Ishikawa (cell line): Measurements from ENCODE around the gene ACTR6.

Experiments used
- CEBPB ChIP-seq: IDR thresholded peaks from 2 replicates; pipeline ENCODE4 v1.6.1; 2012
- CREB1 ChIP-seq: IDR thresholded peaks from 2 replicates; pipeline ENCODE4 v1.6.1; 2012; ENCODE audit warnings: low read depth
- EGR1 ChIP-seq: IDR thresholded peaks from 2 replicates; pipeline ENCODE4 v1.6.1; 2012
- EP300 ChIP-seq: IDR thresholded peaks from 2 replicates; pipeline ENCODE4 v1.6.1; 2012; ENCODE audit warnings: borderline replicate concordance
- FOXM1 ChIP-seq: IDR thresholded peaks from 2 replicates; pipeline ENCODE4 v1.6.1; 2012; ENCODE audit warnings: low read depth, borderline replicate concordance
- NFIC ChIP-seq: IDR thresholded peaks from 2 replicates; pipeline ENCODE4 v1.6.1; 2012
- RAD21 ChIP-seq: IDR thresholded peaks from 2 replicates; pipeline ENCODE4 v1.6.1; 2012; ENCODE audit warnings: low read depth
- REST ChIP-seq: IDR thresholded peaks from 2 replicates; pipeline ENCODE4 v1.6.1; 2012; ENCODE audit warnings: low read depth, mild to moderate bottlenecking
- TAF1 ChIP-seq: IDR thresholded peaks from 2 replicates; pipeline ENCODE4 v1.6.1; 2012; ENCODE audit warnings: low read depth, mild to moderate bottlenecking
- TCF12 ChIP-seq: IDR thresholded peaks from 2 replicates; pipeline ENCODE4 v1.6.1; 2012; ENCODE audit warnings: low read depth
- TEAD4 ChIP-seq: IDR thresholded peaks from 2 replicates; pipeline ENCODE4 v1.6.1; 2012
- YY1 ChIP-seq: IDR thresholded peaks from 2 replicates; pipeline ENCODE4 v1.6.1; 2012; ENCODE audit warnings: low read depth
- ZBTB7A ChIP-seq: IDR thresholded peaks from 2 replicates; pipeline ENCODE4 v1.6.1; 2012; ENCODE audit warnings: low read depth
- TF ChIP-seq, protein P1 (sequence below): IDR thresholded peaks from 2 replicates; pipeline ENCODE4 v1.6.1; 2012
- TF ChIP-seq, protein P2 (sequence below): IDR thresholded peaks from 2 replicates; pipeline ENCODE4 v1.6.1; 2012

The ACTR6 gene

DNA sequence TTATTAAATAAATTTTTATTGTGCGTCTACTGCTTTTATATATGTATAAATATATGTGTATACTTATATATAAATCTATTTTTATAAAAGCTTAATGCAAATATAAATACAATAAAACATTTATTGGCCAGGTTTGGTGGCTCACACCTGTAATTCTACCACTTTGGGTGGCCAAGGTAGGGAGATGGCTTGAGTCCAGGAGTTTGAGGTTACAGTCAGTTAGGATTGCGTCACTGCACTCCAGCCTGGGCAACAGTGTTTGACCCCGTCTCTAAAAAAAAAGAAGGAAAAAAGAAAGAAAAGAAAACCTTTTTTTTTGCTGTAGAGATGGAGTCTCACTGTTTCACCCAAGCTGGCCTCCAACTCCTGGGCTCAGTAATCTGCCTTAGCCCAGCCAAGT is 20.9 kb downstream of the ACTR6 start:
- peak; percentile 76 for TF ChIP-seq CEBPB
- no peak for TF ChIP-seq FOXM1

DNA sequence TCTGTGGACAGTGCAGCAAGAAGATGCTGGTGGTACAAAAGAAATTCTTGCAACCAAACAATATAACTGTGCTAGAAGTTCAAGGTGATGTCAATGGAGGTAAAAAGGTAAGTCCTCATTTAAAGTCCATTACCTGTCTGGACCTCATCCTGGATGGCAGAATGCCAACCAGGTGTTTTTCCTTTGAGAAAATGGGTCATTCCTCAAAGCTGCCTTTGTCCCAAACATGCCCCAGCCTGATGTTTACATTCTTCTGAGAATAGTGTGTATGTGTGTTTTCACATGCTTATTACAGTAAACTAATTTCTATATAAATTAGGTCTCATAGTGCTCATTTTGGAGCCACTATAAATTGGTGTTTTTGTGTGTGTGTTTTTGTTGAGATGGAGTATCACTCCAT is 24.9 kb downstream of the ACTR6 start:
- TF ChIP-seq, protein P1, sequence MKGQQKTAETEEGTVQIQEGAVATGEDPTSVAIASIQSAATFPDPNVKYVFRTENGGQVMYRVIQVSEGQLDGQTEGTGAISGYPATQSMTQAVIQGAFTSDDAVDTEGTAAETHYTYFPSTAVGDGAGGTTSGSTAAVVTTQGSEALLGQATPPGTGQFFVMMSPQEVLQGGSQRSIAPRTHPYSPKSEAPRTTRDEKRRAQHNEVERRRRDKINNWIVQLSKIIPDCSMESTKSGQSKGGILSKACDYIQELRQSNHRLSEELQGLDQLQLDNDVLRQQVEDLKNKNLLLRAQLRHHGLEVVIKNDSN, result no peak
- TF ChIP-seq FOXM1 (no peak), CEBPB (no peak), YY1 (no peak), RAD21 (no peak), ZBTB7A (no peak), TAF1 (no peak), TCF12 (no peak), NFIC (no peak), EGR1 (no peak), TEAD4 (no peak), CREB1 (no peak)
- TF ChIP-seq, protein P2, sequence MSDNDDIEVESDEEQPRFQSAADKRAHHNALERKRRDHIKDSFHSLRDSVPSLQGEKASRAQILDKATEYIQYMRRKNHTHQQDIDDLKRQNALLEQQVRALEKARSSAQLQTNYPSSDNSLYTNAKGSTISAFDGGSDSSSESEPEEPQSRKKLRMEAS, result no peak

DNA sequence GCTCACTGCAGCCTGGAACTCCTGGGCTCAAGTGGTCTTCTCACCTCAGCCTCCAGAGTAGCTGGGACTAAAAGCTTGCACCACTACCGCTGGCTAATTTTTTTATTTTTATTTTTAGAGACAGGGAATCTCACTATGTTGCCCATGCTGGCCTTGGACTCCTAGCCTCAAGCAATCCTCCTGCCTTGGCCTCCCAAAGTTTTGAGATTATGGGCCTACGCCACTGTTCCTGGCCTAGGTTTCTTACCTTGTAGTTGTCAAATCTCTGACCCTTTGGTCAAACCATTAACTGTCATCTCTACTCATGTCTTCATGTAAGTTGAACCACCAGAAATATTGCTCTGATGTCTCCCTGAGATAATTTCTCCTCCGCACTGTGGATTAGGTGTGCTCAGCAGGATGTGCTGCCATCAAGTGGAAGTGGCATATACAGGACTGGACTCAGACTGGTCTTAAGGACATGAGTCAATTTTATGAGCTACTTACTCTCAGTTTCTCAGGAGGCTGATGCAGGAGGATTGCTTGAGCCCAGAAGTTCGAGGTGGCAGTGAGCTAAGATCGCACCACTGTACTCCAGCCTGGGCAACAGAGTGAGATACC is 28.5 kb downstream of the ACTR6 start:
- TF ChIP-seq REST, result no peak
- TF ChIP-seq, protein P2, result no peak
- no peak for TF ChIP-seq YY1
- peak; percentile 22; the same call in 1 of the 2 replicates for TF ChIP-seq RAD21

GRCh38 chr12:100229876-100230275 is 29.3 kb downstream of the ACTR6 start:
- TF ChIP-seq FOXM1, result no peak
- TF ChIP-seq TCF12, result no peak
- no peak for TF ChIP-seq RAD21
- TF ChIP-seq YY1, result no peak
- no peak for TF ChIP-seq EGR1
- TF ChIP-seq, protein P2, result no peak
- TF ChIP-seq REST, result no peak
- TF ChIP-seq CREB1, result no peak
- no peak for TF ChIP-seq TEAD4
- no peak for TF ChIP-seq NFIC
- TF ChIP-seq ZBTB7A, result no peak
- TF ChIP-seq TAF1, result no peak
- no peak for TF ChIP-seq CEBPB
- TF ChIP-seq, protein P1, result no peak
- TF ChIP-seq EP300, result no peak

- TF ChIP-seq TCF12 (no peak), YY1 (no peak), CREB1 (no peak), REST (no peak), ZBTB7A (no peak), RAD21 (no peak), TEAD4 (no peak), TAF1 (no peak), CEBPB (no peak), NFIC (no peak), FOXM1 (no peak)
- TF ChIP-seq, protein P2, result no peak
- TF ChIP-seq, protein P1, result no peak
Measured at GRCh38 chr12:100234166-100234565, 33.6 kb downstream of the ACTR6 start.
